Heart right ventricle (tissue), 16 donors: ENCODE data around the gene RADIL. TPM values are rescaled to one million over a fixed set of nuclear protein-coding genes. Genes with fewer than 3 reads are reported as not detected.

Experiments
- ATAC-seq, 8 donors: fragments of 200-7000 bp; cut with Tn5 transposase; one replicate each; pipeline ENCODE4 v1.9.1; 2020; ENCODE audit warnings: mild to moderate bottlenecking in 8 of 8, moderate library complexity in 8 of 8, moderate number of reproducible peaks in 1 of 8
- DNase-seq, 2 donors: peaks; one replicate each; pipeline ENCODE4 v3.0.0-alpha.2; 2020
- H3K27ac ChIP-seq, 10 donors: fragments of 200-600 bp; sonication (generic) in 2 of 10; one replicate each; pipeline versions ENCODE4 v1.5.0 to v1.8.0; 2020 to 2022; ENCODE audit warnings: mild to moderate bottlenecking in 3 of 10
- H3K27me3 ChIP-seq, 7 donors: fragments of 200-600 bp; one replicate each; pipeline ENCODE4 v1.8.0; 2021 to 2022; ENCODE audit warnings: mild to moderate bottlenecking in 2 of 7
- H3K36me3 ChIP-seq, 9 donors: fragments of 200-600 bp; sonication (generic) in 1 of 9; one replicate each; pipeline versions ENCODE4 v1.5.0 to v1.8.0; 2020 to 2022; ENCODE audit warnings: mild to moderate bottlenecking in 2 of 9
- H3K4me1 ChIP-seq, 9 donors: fragments of 200-600 bp; sonication (generic) in 1 of 9; one replicate each; pipeline versions ENCODE4 v1.5.0 to v1.8.0; 2020 to 2022; ENCODE audit warnings: mild to moderate bottlenecking in 4 of 9
- H3K4me3 ChIP-seq, 10 donors: fragments of 200-600 bp; sonication (generic) in 2 of 10; one replicate each; pipeline versions ENCODE4 v1.5.0 to v1.8.0; 2020 to 2022; ENCODE audit warnings: mild to moderate bottlenecking in 7 of 10, moderate library complexity in 2 of 10
- H3K9me3 ChIP-seq, 11 donors: fragments of 200-600 bp in 10 of 11; sonication (generic) in 2 of 11; one replicate each; pipeline versions ENCODE4 v1.5.0 to v1.8.0; 2013 to 2022; ENCODE audit warnings: mild to moderate bottlenecking in 2 of 11, control low read depth in 1 of 11, moderate library complexity in 1 of 11
- CTCF ChIP-seq, 9 donors: fragments of 200-600 bp; sonication (generic) in 2 of 9; IDR thresholded peaks; one replicate each; pipeline versions ENCODE4 v1.5.0 to v1.8.0; 2021 to 2022; ENCODE audit warnings: antibody characterized with exemption in 9 of 9, mild to moderate bottlenecking in 5 of 9, moderate library complexity in 1 of 9
- WGBS, 2 donors: extraction: QIAGEN DNeasy Blood & Tissue Kit; methylation state at CpG; one replicate each; pipeline ENCODE4 v1.1.7; 2013; ENCODE audit warnings: inconsistent platforms in 1 of 2; 5-methylcytosine and 5-hydroxymethylcytosine counted together
- intact Hi-C, 10 donors: fragments of 100-400 bp; cut with DNase I; formaldehyde crosslinking; loops; one replicate each; pipeline versions ENCODE4 v1.11.1 to v1.14.2; 2022
- polyA plus RNA-seq, 2 donors: library from polyadenylated mRNA; stranded (reverse); fragments of 200-250 nt; gene quantifications; one replicate each; pipeline ENCODE4 v1.2.3, GENCODE V29; 2013
- total RNA-seq, 10 donors: library from RNA; stranded (reverse); fragmentation: NEBNext Ultra II Directional in 3 of 10; extraction: Animal tissue kit (Norgen Biotek cat#: 25700) in 3 of 10; gene quantifications; one replicate each; pipeline versions ENCODE4 v1.2.1 to v1.2.4, GENCODE V29; 2021 to 2023
- donor health status: Arrhythmogenic right ventricular cardiomyopathy.
- donor health status: ischemic (EF 13 %, LVEDD 7.1; RV severe dilation, severe dysfunction).
- donor health status: healthy with polysubstance abuse.
- donor health status: DM: no; HTN: yes; CAD: no.
- donor health status: DM: no; HTN: no; CAD: no.
- donor health status: ischemic (EF 25% LVEDD 6.9; RV normal size, moderate dysfunction).
- donor health status: ischemic (EF 25% LVEDD 5.7; RV mildly dilated, moderate dysfunction).
- donor health status: healthy.
- donor health status: DM: yes; HTN: yes; CAD: no.
- donor health status: Ischemic cardiomyopathy.
- donor health status: ischemic (EF 35%, LVEDD 5.7; RV mildly dilated, moderate dysfunction).
- donor health status: nonischemic (EF 11% LVEDD 7.7; RV severe dilation, severe dysfunction).
- donor health status: DM: yes; HTN: yes; CAD: no.
- donor health status: PGD.
- donor health status: ischemic (EF 29% LVEDD 5.4; RV normal size, mild dysfunction).
- donor health status: nonischemic (EF 23%, LVEDD 6.1; RV moderate dilation, normal function).

RADIL gene
- total and polyA plus RNA-seq, 12 donors: 1.2 to 6.6 (median 3.8) TPM

- 86 to 89% methylated on average over 11 of the region's 11 CpGs for WGBS, 2 donors
- DNase-seq (no peak), ATAC-seq (no peak)
- peak overlapping the region in 9 of 10 donors; percentile 5 to 50 (median 42) for H3K4me3 ChIP-seq
- peaks cover 0 to 9% (median 0%) of the 10 kb centered on the region in 11 donors for H3K9me3 ChIP-seq
- TF ChIP-seq CTCF (IDR thresholded peaks at IDR 0.05): no peak
- H3K36me3 ChIP-seq: no peaks in the 10 kb centered on the region
- H3K4me1 ChIP-seq: no peaks in the 10 kb centered on the region
- peak overlapping the region in 1 of 10 donors; percentile 15 for H3K27ac ChIP-seq
- H3K27me3 ChIP-seq: peaks cover 0 to 41% (median 0%) of the 10 kb centered on the region in 7 donors
- intact Hi-C loops: no loop called here
Observed at GRCh38 chr7:4861227-4861626, 22.3 kb downstream of the RADIL start.

GRCh38 chr7:4857189-4857588 is 26.3 kb downstream of the RADIL start:
- Histone ChIP-seq H3K27me3 (peaks cover 0 to 23% (median 0%) of the 10 kb centered on the region in 7 donors), H3K9me3 (peaks cover 0 to 6% (median 0%) of the 10 kb centered on the region in 11 donors), H3K4me1 (no peaks in the 10 kb centered on the region), H3K36me3 (no peaks in the 10 kb centered on the region), H3K4me3 (no peak overlapping the region), H3K27ac (no peak overlapping the region)
- DNase-seq (no peak), ATAC-seq (no peak)
- no peak for TF ChIP-seq CTCF (IDR thresholded peaks at IDR 0.05)
- intact Hi-C loops: no loop called here
- WGBS, 2 donors: 71 to 72% methylated on average over 3 of the region's 3 CpGs

- no peak for TF ChIP-seq CTCF (IDR thresholded peaks at IDR 0.05)
- no peaks in the 10 kb centered on the region for H3K36me3 ChIP-seq
- DNase-seq: no peak
- ATAC-seq: no peak
- 81 to 82% methylated on average over 10 of the region's 10 CpGs for WGBS, 2 donors
- no peak overlapping the region for H3K27ac ChIP-seq
- peaks cover 0 to 13% (median 3%) of the 10 kb centered on the region in 11 donors for H3K9me3 ChIP-seq
- intact Hi-C loops: no loop called here
- H3K27me3 ChIP-seq: peaks cover 0 to 16% (median 0%) of the 10 kb centered on the region in 7 donors
- H3K4me3 ChIP-seq: no peak overlapping the region
- no peaks in the 10 kb centered on the region for H3K4me1 ChIP-seq
Observed at GRCh38 chr7:4856336-4857057, 27.0 kb downstream of the RADIL start.

- Histone ChIP-seq H3K36me3 (no peaks in the 10 kb centered on the region), H3K4me1 (no peaks in the 10 kb centered on the region), H3K9me3 (peaks cover 0 to 23% (median 7%) of the 10 kb centered on the region in 11 donors), H3K27ac (no peak overlapping the region), H3K27me3 (peaks cover 0 to 2% (median 0%) of the 10 kb centered on the region in 7 donors), H3K4me3 (no peak overlapping the region)
- DNase-seq (no peak), ATAC-seq (no peak)
- intact Hi-C loops: no loop called here
- TF ChIP-seq CTCF (IDR thresholded peaks at IDR 0.05): no peak
- WGBS, 2 donors: 91 to 92% methylated on average over 6 of the region's 6 CpGs
Observed at GRCh38 chr7:4854916-4855315, 28.6 kb downstream of the RADIL start.
